ENCODE data around the gene TROAP. TPM values are rescaled to one million over a fixed set of nuclear protein-coding genes. Genes with fewer than 3 reads are reported as not detected.
"Not testable (repeated sequence)": the region's sequence is repeated elsewhere in the genome, so short reads cannot be mapped to it uniquely, and the experiment has no call there.

TROAP gene
- polyA plus RNA-seq, 4 donors = 14.6 to 38.3 (median 25.5) TPM

- DNase-seq (ENCODE audit: low read depth in 4 of 4, low spot score in 2 of 4) = no peak
Measured at GRCh38 chr12:49294086-49294803, 28.8 kb upstream of the TROAP start.

GRCh38 chr12:49294804-49295081, 28.3 kb upstream of the TROAP start:
- no peak for DNase-seq (ENCODE audit: low read depth in 4 of 4, low spot score in 2 of 4)

DNA sequence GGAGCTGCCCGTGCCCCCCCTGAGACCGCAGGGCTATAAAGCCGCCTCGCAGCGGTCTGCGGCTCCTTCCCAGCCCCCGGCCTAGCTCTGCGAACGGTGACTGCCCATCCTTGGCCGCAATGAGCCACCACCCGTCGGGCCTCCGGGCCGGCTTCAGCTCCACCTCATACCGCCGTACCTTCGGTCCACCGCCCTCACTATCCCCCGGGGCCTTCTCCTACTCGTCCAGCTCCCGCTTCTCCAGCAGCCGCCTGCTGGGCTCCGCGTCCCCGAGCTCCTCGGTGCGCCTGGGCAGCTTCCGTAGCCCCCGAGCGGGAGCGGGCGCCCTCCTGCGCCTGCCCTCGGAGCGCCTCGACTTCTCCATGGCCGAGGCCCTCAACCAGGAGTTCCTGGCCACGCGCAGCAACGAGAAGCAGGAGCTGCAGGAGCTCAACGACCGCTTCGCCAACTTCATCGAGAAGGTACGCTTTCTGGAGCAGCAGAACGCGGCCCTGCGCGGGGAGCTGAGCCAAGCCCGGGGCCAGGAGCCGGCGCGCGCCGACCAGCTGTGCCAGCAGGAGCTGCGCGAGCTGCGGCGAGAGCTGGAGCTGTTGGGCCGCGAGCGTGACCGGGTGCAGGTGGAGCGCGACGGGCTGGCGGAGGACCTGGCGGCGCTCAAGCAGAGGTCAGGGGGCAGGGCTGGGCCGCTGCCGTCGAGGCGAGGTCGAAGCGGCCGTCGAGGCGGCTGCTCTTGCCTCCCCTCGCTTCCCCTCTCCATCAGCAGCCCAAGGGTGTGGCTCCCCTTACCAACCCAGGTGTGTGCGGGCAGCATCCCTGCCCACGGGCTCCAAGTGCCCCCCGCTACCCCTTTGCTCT, 27.7 kb upstream of the TROAP start, which contains the start of gene PRPH:
PRPH (plus strand) TSS at position 66 of the 855 bp plus-strand sequence; CDS start at position 120, 54 bp downstream.
- DNase-seq (ENCODE audit: low read depth in 4 of 4, low spot score in 2 of 4) = no peak

GRCh38 chr12:49296034-49296835, 26.8 kb upstream of the TROAP start:
- DNase-seq (ENCODE audit: low read depth in 4 of 4, low spot score in 2 of 4) = no peak

- no peak for DNase-seq (ENCODE audit: low read depth in 4 of 4, low spot score in 2 of 4)
Measured at GRCh38 chr12:49296836-49297694, 26.0 kb upstream of the TROAP start.

GRCh38 chr12:49297695-49298060, 25.4 kb upstream of the TROAP start:
- DNase-seq (ENCODE audit: low read depth in 4 of 4, low spot score in 2 of 4) = no peak

DNA sequence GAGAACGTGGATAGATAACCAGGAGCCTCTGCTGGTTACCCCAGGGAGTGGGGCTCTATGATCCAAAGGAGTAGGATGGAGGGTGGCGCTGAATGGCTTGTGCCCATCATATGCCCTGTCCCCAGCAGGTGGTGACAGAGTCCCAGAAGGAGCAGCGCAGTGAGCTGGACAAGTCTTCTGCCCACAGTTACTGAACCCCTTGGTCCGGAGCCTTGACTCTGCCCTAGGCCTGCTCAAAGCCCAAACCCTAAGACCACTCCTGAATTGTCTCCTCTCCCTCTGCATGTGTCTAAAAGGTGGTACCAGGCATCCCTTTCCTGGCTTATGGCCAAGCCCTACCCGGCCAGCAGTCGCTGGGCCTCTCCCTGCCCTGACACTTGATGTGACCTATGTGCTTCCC, 24.9 kb upstream of the TROAP start:
- DNase-seq (ENCODE audit: low read depth in 4 of 4, low spot score in 2 of 4) = no peak

GRCh38 chr12:49301760-49302159, 21.3 kb upstream of the TROAP start:
- no peak for DNase-seq (ENCODE audit: low read depth in 4 of 4, low spot score in 2 of 4)

DNA sequence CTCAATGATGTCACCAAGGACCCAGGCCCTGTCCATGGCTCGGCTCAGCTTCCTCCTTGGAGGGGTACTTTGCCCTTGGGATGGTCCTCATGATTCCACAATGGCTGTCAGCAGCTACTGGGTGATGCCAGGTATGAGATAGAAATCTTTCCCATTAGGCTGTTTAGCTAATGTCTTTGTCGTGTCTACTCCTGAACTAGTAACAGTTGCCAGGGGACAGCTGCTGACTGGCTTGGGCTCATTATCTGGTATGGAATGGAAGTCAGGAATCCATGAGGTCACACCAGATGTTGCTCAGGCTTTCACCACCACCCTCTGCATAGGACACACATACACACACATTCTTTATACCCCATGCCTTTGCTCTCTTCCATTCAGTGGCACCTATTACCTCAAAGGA, 18.9 kb upstream of the TROAP start:
- no peak for DNase-seq (ENCODE audit: low read depth in 4 of 4, low spot score in 2 of 4)

- no peak for DNase-seq (ENCODE audit: low read depth in 4 of 4, low spot score in 2 of 4)
Measured at GRCh38 chr12:49305762-49306510, 17.1 kb upstream of the TROAP start.

DNA sequence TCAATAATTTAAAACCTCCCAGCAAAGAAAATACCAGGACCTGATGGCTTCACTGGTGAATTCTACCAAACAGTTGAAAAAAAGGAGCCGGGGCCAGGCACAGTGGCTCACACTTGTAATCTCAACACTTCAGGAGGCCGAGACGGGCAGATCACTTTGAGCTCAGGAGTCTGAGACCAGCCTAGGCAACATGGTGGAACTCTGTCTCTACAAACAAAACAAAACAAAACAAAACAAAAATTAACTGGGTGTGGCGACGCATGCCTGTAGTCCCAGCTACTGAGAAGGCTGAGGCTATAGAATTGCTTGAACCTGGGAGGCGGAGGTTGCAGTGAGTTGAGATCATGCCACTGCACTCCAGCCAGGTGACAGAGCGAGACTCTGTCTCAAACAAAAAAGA, 13.7 kb upstream of the TROAP start:
- DNase-seq (ENCODE audit: low read depth in 4 of 4, low spot score in 2 of 4) = no peak

GRCh38 chr12:49310451-49311000, 12.5 kb upstream of the TROAP start:
- not testable (repeated sequence) for DNase-seq (ENCODE audit: low read depth in 4 of 4, low spot score in 2 of 4)

- no peak for DNase-seq (ENCODE audit: low read depth in 4 of 4, low spot score in 2 of 4)
Measured at GRCh38 chr12:49314811-49315210, 8.2 kb upstream of the TROAP start.

DNA sequence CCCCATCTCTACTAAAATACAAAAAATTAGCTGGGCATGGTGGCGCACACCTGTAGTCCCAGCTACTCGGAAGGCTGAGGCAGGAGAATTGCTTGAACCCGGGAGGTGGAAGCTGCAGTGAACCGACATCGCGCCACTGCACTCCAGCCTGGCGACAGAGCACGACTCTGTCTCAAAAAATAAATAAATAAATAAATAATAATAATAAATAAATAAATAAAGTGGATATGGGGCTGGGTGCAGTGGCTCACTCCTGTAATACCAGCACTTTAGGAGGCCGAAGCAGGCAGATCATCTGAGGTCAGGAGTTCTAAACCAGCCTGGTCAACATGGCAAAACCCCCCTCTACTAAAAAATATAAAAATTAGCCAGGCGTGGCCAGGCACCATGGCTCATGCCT, 5.9 kb upstream of the TROAP start:
- not testable (repeated sequence) for DNase-seq (ENCODE audit: low read depth in 4 of 4, low spot score in 2 of 4)

DNA sequence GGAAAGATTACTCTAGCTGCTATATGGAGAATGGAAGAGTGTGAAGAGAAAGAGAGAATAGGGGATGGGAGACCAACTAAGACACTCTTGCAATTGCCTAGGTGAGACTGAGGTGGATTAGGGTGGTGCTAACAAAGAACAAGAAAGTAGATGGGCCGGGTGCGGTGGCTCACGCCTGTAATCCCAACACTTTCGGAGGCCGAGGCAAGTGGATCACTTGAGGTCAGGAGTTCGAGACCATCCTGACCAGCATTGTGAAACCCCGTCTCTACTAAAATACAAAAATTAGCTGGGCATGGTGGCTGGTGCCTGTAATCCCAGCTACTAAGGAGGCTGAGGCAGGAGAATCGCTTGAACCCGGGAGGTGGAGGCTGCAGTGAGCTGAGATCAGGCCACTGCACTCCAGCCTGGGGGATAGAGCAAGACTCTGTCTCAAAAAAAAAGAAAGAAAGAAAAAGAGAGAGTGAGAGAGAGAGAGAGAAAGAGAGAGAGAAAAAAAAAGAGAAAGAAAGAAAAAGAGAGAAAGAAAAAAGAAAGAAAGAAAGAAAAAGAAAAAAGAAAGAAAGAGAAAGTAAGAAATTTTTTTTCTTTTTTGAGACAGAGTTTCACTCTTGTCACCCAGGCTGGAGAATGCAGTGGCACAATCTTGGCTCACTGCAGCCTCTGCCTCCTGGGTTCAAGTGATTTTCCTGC, 2.5 kb upstream of the TROAP start:
- DNase-seq (ENCODE audit: low read depth in 4 of 4, low spot score in 2 of 4) = not testable (repeated sequence)

DNA sequence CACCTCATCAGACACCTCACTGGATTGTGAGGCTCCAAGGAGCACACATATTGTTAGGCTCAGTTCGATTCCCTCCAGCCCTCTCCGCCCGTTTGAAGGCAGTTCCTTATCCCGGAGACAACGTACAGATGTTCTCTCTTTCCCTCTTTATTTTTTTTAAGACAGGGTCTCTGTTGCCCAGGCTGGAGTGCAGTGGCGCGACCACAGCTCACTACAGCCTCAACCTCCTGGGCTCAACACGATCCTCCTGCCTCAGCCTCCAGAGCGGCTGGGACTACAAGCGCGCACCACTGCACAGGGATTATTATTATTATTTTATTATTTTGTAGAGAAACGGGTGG, 718 bp upstream of the TROAP start:
- DNase-seq (ENCODE audit: low read depth in 4 of 4, low spot score in 2 of 4) = no peak

DNA sequence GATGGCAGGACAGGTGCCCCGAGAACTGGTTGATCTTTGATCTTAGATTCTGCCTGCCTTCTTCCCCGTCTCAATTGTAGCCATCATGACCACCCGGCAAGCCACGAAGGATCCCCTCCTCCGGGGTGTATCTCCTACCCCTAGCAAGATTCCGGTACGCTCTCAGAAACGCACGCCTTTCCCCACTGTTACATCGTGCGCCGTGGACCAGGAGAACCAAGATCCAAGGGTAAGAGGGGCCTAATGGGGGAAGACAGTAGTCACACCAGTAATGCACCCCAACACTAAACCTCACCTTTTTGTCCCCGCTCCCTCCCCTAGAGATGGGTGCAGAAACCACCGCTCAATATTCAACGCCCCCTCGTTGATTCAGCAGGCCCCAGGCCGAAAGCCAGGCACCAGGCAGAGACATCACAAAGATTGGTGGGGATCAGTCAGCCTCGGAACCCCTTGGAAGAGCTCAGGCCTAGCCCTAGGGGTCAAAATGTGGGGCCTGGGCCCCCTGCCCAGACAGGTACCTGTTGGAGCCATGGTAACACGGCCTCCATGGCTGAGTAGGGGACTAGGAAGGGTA, 556 bp downstream of the TROAP start:
- no peak for DNase-seq (ENCODE audit: low read depth in 4 of 4, low spot score in 2 of 4)

DNA sequence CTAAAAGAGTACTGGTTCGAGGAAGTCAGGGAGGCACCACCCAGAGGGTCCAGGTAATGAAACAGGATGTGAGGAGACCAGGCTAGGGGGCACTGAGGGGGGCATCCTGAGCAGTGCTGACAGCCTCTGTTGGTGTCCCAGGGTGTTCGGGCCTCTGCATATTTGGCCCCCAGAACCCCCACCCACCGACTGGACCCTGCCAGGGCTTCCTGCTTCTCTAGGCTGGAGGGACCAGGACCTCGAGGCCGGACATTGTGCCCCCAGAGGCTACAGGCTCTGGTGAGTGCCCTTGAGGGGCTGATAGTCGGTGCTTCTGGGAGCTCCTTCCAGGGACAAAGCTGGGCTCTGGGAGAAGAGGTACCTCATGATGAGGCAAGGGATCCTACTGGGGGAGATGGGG, 2.6 kb downstream of the TROAP start:
- no peak for DNase-seq (ENCODE audit: low read depth in 4 of 4, low spot score in 2 of 4)

- no peak for DNase-seq (ENCODE audit: low read depth in 4 of 4, low spot score in 2 of 4)
Measured at GRCh38 chr12:49327368-49327767, 4.3 kb downstream of the TROAP start.
